HepG2 (cell line): ENCODE data around the gene ATF6. TPM values are rescaled to one million over a fixed set of nuclear protein-coding genes. Genes with fewer than 3 reads are reported as not detected.

ENCODE experiments used
- NFYB ChIP-seq: sonication (generic); formaldehyde crosslinking; IDR thresholded peaks from 2 replicates; pipeline ENCODE4 v1.4.0; 2020; ENCODE audit warnings: missing genetic modification reagents
- SYNCRIP ChIP-seq: fragments of 200-400 bp; formaldehyde crosslinking; IDR thresholded peaks from 2 replicates; pipeline ENCODE4 v1.6.1; 2018; ENCODE audit warnings: mild to moderate bottlenecking, low read depth, low read length; ENCODE audit not compliant: insufficient read depth
- ZMYM3 ChIP-seq: sonication (generic); formaldehyde crosslinking; IDR thresholded peaks from 2 replicates; pipeline ENCODE4 v1.5.1; 2020; ENCODE audit warnings: mild to moderate bottlenecking, missing genetic modification reagents
- ZNF230 ChIP-seq: sonication (generic); formaldehyde crosslinking; IDR thresholded peaks from 2 replicates; pipeline ENCODE4 v1.4.0; 2020; ENCODE audit warnings: mild to moderate bottlenecking, missing genetic modification reagents
- polyA plus RNA-seq, 8 experiments: library from polyadenylated mRNA; depleted of rRNA in 3 of 8; stranded (reverse) in 7 of 8; unstranded in 1 of 8; fragments of >200 nt; fragmentation: Illumina TruSeq in 4 of 8; extraction: Trizol in 4 of 8; gene quantifications; 2 replicates each; pipeline versions ENCODE4 v1.2.1 to v1.2.3, GENCODE V29; 2011 to 2016; ENCODE audit warnings: low read depth in 4 of 8, missing spikeins in 1 of 8, mixed read lengths in 1 of 8; ENCODE audit not compliant: insufficient read depth in 1 of 8
- total RNA-seq, 5 experiments: library from RNA; depleted of rRNA; stranded (reverse); fragments of >200 nt; fragmentation: Illumina TruSeq; extraction: Trizol; gene quantifications; 2 replicates each; pipeline ENCODE4 v1.2.3, GENCODE V29; 2016; ENCODE audit warnings: low read depth in 1 of 5
- TF ChIP-seq, protein P1 (sequence below): sonication (generic); formaldehyde crosslinking; IDR thresholded peaks from one replicate; pipeline ENCODE4 v1.5.1; 2020; ENCODE audit warnings: mild to moderate bottlenecking, missing genetic modification reagents; ENCODE audit errors: not compliant biosample characterization
- TF ChIP-seq, protein P2 (sequence below), 2 experiments: sonication (generic) in 1 of 2; formaldehyde crosslinking in 1 of 2; IDR thresholded peaks; 2 replicates each; pipeline versions ENCODE4 v1.4.0 to v1.6.1; 2016 to 2020; ENCODE audit warnings: borderline replicate concordance in 1 of 2, low read depth in 1 of 2, mild to moderate bottlenecking in 1 of 2, missing genetic modification reagents in 1 of 2

The ATF6 gene
- total and polyA plus RNA-seq, 2 of the 13 experiments (the other 11 are each of a cell fraction or from before 2014, with no cell fraction given), result 13.2 to 14.5 TPM

DNA sequence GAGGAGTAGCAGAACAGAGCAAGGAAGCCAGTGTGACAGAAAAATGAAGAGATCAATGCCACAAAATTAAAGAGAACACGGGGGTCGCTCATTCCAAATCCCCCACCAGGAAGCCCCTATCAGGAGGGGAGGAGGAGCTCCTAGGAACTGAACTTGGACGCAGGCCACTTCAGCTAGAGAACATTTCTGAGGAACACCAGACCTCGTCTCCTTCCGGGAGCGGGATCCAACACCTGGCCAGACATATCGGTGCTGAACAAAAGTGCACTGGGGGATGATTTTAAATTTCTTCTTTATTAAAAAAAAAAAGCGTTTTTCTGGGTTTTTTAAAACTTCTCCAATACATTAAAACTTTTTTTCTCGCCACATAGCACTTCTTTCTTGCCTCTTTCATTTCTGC lies 216.8 kb downstream of the ATF6 start (continued):
- TF ChIP-seq, protein P1, sequence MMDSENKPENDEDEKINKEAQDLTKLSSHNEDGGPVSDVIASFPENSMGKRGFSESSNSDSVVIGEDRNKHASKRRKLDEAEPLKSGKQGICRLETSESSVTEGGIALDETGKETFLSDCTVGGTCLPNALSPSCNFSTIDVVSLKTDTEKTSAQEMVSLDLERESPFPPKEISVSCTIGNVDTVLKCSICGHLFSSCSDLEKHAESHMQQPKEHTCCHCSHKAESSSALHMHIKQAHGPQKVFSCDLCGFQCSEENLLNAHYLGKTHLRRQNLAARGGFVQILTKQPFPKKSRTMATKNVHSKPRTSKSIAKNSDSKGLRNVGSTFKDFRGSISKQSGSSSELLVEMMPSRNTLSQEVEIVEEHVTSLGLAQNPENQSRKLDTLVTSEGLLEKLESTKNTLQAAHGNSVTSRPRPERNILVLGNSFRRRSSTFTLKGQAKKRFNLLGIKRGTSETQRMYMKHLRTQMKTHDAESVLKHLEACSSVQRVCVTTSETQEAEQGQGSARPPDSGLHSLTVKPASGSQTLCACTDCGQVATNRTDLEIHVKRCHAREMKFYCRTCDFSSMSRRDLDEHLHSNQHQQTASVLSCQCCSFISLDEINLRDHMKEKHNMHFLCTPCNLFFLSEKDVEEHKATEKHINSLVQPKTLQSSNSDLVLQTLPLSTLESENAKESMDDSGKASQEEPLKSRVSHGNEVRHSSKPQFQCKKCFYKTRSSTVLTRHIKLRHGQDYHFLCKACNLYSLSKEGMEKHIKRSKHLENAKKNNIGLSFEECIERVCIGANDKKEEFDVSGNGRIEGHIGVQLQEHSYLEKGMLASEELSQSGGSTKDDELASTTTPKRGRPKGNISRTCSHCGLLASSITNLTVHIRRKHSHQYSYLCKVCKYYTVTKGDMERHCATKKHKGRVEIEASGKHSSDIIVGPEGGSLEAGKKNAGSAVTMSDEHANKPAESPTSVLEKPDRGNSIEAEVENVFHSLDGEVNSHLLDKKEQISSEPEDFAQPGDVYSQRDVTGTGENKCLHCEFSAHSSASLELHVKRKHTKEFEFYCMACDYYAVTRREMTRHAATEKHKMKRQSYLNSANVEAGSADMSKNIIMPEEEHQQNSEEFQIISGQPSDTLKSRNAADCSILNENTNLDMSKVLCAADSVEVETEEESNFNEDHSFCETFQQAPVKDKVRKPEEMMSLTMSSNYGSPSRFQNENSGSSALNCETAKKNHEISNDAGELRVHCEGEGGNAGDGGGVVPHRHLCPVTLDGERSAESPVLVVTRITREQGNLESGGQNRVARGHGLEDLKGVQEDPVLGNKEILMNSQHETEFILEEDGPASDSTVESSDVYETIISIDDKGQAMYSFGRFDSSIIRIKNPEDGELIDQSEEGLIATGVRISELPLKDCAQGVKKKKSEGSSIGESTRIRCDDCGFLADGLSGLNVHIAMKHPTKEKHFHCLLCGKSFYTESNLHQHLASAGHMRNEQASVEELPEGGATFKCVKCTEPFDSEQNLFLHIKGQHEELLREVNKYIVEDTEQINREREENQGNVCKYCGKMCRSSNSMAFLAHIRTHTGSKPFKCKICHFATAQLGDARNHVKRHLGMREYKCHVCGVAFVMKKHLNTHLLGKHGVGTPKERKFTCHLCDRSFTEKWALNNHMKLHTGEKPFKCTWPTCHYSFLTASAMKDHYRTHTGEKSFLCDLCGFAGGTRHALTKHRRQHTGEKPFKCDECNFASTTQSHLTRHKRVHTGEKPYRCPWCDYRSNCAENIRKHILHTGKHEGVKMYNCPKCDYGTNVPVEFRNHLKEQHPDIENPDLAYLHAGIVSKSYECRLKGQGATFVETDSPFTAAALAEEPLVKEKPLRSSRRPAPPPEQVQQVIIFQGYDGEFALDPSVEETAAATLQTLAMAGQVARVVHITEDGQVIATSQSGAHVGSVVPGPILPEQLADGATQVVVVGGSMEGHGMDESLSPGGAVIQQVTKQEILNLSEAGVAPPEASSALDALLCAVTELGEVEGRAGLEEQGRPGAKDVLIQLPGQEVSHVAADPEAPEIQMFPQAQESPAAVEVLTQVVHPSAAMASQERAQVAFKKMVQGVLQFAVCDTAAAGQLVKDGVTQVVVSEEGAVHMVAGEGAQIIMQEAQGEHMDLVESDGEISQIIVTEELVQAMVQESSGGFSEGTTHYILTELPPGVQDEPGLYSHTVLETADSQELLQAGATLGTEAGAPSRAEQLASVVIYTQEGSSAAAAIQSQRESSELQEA, result no peak
- no peak for TF ChIP-seq ZMYM3
- no peak for TF ChIP-seq ZNF230
- TF ChIP-seq SYNCRIP, result no peak
- TF ChIP-seq, protein P2, sequence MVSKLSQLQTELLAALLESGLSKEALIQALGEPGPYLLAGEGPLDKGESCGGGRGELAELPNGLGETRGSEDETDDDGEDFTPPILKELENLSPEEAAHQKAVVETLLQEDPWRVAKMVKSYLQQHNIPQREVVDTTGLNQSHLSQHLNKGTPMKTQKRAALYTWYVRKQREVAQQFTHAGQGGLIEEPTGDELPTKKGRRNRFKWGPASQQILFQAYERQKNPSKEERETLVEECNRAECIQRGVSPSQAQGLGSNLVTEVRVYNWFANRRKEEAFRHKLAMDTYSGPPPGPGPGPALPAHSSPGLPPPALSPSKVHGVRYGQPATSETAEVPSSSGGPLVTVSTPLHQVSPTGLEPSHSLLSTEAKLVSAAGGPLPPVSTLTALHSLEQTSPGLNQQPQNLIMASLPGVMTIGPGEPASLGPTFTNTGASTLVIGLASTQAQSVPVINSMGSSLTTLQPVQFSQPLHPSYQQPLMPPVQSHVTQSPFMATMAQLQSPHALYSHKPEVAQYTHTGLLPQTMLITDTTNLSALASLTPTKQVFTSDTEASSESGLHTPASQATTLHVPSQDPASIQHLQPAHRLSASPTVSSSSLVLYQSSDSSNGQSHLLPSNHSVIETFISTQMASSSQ (IDR thresholded peaks at IDR 0.05; ENCODE audit: low read depth), result no peak
- TF ChIP-seq, protein P2 (CRISPR knock-in tag; IDR thresholded peaks at IDR 0.05; ENCODE audit: borderline replicate concordance), result no peak
- TF ChIP-seq NFYB (CRISPR knock-in tag), result no peak
